G401 (cell line): ENCODE data around the gene PDE4C. TPM values are rescaled to one million over a fixed set of nuclear protein-coding genes. Genes with fewer than 3 reads are reported as not detected.
A peak's percentile ranks its signal among the peaks of the same experiment; 100 is the strongest.

Source experiments
- DNase-seq: peaks from one replicate; pipeline ENCODE4 v3.0.0-alpha.2; 2015; ENCODE audit warnings: low spot score
- in situ Hi-C: cut with HindIII; loops from 2 replicates; pipeline ENCODE4 v1.10.0; 2016; ENCODE audit warnings: low sequenced_read_pairs, mixed read lengths
- total RNA-seq: library from RNA; depleted of rRNA; stranded (reverse); fragments of >200 nt; shearing (Covaris generic); gene quantifications from 2 replicates; pipeline ENCODE4 v1.2.3, GENCODE V29; 2014

Gene PDE4C
- total RNA-seq, 1 experiment from 2014 or later: 11.1 TPM

GRCh38 chr19:18204394-18205199 lies 21.6 kb downstream of the PDE4C start:
- DNase-seq: no peak
- in situ Hi-C loops: no loop called here

DNA sequence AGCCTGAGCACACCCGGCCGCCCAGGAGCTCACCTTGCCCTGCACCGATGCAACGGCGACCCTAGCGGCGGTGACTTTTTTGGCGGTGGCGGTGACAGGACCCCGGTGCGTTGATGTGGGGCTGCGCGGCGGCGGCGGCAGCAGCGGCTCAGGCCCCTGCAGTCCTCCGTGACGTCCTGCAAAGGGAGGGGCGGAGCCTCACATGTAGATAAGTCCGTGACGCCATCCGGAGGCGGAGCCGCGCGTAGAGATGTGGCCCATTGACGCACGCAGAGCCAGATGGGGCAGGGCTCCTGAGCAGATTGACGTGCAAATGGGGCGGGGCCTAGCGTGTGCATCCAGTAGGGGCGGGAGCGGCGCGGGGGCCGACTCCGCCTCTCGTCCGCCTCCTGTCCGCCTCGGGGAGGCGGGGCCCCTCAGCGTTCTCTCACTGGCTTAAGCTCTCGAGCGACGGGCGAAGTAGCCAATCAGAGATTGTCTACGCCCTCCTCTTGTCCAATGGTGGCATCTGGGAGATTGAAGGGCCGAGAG lies 22.3 kb downstream of the PDE4C start, which contains the start of gene RAB3A:
RAB3A (minus strand) TSS at position 180 of the 531 bp plus-strand sequence. CDS start 1,302 bp downstream, outside the sequence.
- DNase-seq: peak; percentile 100
- in situ Hi-C loops: no loop called here

- in situ Hi-C loops: no loop called here
Observed at GRCh38 chr19:18203408-18203862, 22.8 kb downstream of the PDE4C start.

GRCh38 chr19:18202778-18203407 lies 23.3 kb downstream of the PDE4C start:
- peak; percentile 44 for DNase-seq
- in situ Hi-C loops: no loop called here

More at GRCh38 chr19:18203408-18203862, 22.8 kb downstream of the PDE4C start:
- DNase-seq: peak; percentile 64

DNA sequence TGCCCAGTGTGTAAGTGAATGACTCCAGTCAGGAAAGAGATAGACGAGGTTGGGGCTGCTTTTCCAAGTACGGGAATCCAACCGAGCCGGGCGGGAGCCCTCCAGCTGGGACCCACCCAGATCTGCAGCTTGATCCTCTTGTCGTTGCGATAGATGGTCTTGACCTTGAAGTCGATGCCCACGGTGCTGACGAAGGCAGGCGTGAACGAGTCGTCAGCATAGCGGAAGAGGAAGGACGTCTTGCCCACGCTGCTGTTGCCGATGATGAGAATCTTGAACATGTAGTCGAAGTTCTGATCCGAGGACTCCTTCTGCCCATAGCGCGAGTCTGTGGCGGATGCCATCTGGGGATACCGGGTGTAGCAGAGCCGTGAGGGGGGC lies 23.9 kb downstream of the PDE4C start:
- no peak for DNase-seq
- in situ Hi-C loops: no loop called here

GRCh38 chr19:18198374-18198773 lies 27.9 kb downstream of the PDE4C start:
- in situ Hi-C loops: no loop called here
- DNase-seq: no peak

GRCh38 chr19:18197941-18198340 lies 28.3 kb downstream of the PDE4C start:
- DNase-seq: no peak
- in situ Hi-C loops: no loop called here

DNA sequence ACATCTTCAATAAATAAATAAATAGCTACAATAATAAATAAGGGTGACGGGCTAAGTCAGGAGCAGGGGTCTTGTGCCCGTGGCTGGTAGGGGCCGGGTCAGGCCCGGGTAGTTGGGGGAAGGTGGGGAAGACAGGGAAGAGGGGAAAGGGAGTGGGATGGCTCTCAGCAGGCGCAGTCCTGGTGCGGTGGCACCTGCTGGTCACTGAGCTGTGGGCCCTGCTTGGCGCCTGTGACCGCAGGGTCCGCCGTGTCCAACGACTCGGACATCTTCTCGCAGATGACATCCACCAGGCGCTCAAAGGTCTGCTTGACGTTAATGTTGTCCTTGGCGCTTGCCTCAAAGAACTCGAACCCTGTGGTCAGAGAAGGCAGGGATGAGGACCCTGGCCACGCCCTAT lies 28.9 kb downstream of the PDE4C start:
- DNase-seq: no peak
- in situ Hi-C loops: no loop called here

DNA sequence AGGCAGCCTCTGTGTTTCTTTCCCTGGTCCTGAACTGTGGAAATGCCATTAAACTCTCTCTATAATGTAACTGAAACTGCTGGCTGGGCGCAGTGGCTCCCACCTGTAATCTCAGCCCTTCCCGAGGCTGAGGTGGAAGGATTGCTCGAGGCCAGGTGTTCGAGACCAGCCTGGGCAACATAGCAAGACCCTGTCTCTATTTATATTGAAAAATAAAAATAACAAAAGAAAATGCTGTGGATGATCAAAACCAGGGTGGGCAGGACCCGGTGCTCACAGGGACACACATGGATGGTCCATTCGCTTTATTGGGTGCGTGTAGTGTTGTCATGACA lies 29.8 kb downstream of the PDE4C start:
- in situ Hi-C loops: no loop called here
- DNase-seq: no peak

DNA sequence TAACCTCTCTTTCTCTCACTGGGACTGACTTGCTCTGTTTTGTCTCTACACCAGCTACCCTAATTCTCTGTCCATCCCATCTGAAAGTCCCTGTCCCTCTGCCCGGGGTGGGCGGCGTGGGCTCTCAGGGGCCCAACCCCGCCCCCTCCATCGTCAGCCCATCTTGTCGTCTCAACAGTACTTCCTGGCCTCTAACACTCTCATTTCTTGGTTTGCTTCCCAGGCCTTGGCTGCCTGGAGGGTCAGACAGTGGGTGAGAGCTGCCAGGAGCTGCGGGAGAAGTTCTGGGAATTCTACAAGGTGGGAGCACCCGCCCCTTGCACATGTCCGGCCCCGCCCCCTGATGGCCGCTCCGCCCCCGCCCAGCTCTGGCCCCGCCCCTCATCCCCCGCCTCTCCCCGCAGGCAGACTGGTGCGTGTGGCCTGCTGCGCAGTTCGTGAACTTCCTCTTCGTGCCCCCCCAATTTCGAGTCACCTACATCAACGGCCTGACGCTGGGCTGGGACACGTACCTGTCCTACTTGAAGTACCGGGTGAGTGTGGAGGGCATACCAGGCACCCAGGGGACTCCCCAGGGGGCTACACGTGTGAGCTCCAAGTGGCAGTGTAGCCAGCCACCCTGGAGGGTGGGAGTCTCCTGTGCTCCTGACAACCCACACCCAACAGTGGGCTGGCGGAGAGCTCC lies 31.5 kb downstream of the PDE4C start:
- in situ Hi-C loops: no loop called here
- DNase-seq: no peak

- in situ Hi-C loops: no loop called here
- no peak for DNase-seq
Observed at GRCh38 chr19:18194181-18194530, 32.1 kb downstream of the PDE4C start.

DNA sequence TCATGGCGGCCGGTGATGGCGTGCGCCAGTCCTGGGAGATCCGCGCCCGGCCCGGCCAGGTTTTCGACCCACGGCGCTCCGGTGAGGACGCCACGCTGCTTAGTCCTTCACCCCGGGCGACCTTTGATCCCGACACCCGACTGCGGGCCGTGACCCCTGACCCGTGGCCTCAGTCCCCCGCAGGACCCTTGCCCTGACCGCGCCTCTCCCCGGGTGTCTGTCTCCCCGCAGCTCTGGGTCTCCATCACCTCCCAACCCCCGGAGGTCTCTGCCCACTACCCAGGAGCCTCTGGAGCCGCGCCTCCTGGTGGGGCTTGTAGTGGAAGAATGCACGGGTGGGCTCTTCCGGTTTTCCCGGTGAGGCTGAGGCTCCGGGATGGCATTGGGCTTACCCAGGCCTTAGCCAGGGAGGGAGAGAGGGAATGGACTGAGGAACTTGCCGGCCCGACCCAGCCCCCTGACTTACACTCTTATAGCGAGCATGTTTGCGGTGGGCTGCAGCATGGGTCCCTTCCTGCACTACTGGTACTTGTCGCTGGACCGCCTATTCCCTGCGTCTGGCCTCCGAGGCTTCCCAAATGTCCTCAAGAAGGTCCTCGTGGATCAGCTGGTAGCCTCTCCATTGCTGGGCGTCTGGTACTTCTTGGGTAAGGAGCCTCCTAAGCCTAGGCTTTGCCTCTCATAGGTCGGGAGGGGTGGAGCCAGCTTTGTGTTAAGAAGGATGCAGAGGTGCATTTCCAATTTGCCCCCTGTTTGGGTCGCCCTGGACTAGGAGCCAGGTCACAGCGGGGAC lies 32.7 kb downstream of the PDE4C start:
- in situ Hi-C loops: no loop called here
- no peak for DNase-seq

DNA sequence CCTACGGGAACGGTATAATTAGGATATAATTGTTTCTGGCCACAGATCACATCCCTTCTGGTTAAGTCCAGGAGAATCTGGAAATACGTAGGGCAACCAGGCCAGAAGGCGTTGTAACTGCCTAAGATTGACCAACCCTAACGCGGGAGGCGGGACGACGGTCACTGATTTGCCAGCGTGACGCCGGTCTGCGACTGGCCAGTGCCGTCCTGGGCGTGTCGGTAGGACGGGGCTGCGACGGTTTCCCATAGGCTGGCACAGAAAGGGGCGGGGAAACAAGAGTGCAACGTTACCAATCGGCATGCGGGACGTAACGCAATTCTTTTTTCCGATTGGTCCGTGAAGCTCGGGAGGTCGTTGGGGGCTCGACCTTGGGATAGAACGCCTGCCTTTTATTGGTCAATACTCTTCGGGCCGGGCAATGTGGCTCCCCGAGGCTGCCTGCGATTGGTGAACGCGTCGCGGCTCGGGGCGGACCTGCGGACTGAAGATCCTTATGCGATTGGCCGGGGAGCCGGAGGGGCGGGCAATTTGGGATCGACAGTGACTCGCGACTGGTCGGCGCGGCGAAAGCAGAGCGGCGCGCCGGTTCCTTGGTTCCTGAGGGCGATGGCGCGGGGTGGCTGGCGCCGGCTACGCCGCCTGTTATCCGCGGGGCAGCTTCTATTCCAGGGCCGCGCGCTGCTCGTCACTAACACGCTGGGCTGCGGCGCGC lies 33.4 kb downstream of the PDE4C start, which contains the start of gene MPV17L2:
MPV17L2 (plus strand) TSS at position 546 of the 715 bp plus-strand sequence; CDS start at position 610, 64 bp downstream.
- peak; percentile 100 for DNase-seq
- in situ Hi-C loops: no loop called here

DNA sequence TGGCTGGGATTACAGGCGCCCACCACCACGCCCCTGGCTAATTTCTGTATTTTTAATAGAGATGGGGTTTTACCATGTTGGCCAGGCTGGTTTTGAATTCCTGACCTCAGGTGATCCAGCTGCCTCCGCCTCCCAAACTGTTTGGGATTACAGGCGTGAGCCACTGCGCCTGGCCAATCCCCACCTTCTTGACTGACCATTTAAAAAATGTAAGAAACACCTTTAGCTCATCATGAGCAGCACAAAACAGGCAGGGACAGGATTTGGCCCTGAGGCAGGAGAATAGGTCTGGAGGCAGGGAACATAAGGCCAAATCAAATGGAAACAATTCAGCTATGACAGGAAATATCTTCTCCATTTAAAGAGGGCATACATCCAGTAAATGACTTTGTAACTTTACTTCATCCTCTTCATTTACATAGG lies 34.6 kb downstream of the PDE4C start:
- DNase-seq: no peak

DNA sequence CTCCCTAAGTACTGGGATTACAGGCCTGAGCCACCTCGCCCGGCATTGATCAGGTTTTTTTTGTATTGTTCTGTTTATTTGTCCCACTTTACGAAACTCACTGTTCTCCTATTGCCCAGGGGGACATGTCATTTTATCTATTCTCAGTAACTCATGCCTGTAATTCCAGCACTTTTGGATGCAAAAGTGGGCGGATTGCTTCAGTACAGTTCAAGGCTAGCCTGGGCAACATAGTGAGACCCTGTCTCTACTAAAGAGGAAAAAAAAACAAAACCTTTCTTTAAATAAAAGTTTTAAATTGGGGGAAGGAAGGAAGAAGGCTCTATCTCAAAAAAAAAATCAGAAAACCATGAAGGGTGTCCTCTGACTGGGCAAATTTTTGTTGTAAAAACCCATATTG lies 36.0 kb downstream of the PDE4C start:
- in situ Hi-C loops: no loop called here
- no peak for DNase-seq

More for the DNA sequence above, 34.6 kb downstream of the PDE4C start:
- in situ Hi-C loops: no loop called here

DNA sequence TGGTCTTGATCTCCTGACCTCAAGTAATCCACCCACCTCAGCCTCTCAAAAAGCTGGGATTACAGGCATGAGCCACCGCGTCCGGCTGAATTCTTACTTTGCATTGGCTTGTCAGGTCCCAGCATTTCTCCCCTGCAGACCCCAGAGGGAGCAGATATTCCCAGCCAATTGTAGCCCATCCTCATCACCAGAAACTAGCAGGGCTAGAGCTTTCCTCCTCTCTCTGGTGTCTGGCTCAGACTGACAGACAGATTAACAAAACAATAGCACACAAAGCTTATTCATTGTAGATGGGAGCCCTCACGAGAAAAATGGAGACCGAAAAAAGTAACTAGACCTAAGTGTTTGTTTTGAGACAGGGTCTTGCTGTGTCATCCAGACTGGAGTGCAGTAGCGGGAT lies 40.7 kb downstream of the PDE4C start:
- DNase-seq: no peak
- in situ Hi-C loops: no loop called here

GRCh38 chr19:18183529-18183928 lies 42.7 kb downstream of the PDE4C start:
- no peak for DNase-seq
- in situ Hi-C loops: no loop called here

GRCh38 chr19:18179957-18180356 lies 46.3 kb downstream of the PDE4C start:
- in situ Hi-C loops: no loop called here
- DNase-seq: no peak
